Right lobe of liver (tissue), 6 donors: ENCODE data around the gene KRT6A. TPM values are rescaled to one million over a fixed set of nuclear protein-coding genes. Genes with fewer than 3 reads are reported as not detected.

ENCODE experiments used
- ATAC-seq, 4 donors: fragments of 200-7000 bp; cut with Tn5 transposase; one replicate each; pipeline ENCODE4 v1.9.1; 2020; ENCODE audit warnings: mild to moderate bottlenecking in 4 of 4, moderate library complexity in 4 of 4
- DNase-seq, 3 donors: peaks; one replicate each; pipeline ENCODE4 v3.0.0-alpha.2; 2020
- H3K27ac ChIP-seq, 3 donors: fragments of 200-600 bp; one replicate each; pipeline ENCODE4 v1.8.0; 2022
- H3K27me3 ChIP-seq, 2 donors: fragments of 200-600 bp; one replicate each; pipeline ENCODE4 v1.8.0; 2022
- H3K36me3 ChIP-seq, 4 donors: fragments of 200-600 bp; sonication (generic) in 1 of 4; one replicate each; pipeline versions ENCODE4 v1.5.1 to v1.8.0; 2017 to 2022; ENCODE audit warnings: control low read depth in 1 of 4
- H3K4me1 ChIP-seq, 4 donors: fragments of 200-600 bp; sonication (generic) in 1 of 4; one replicate each; pipeline versions ENCODE4 v1.5.1 to v1.8.0; 2017 to 2022; ENCODE audit warnings: control low read depth in 1 of 4
- H3K4me3 ChIP-seq, 3 donors: fragments of 200-600 bp; one replicate each; pipeline ENCODE4 v1.8.0; 2022
- H3K9me3 ChIP-seq, 4 donors: fragments of 200-600 bp; sonication (generic) in 1 of 4; one replicate each; pipeline versions ENCODE4 v1.5.1 to v1.8.0; 2017 to 2022; ENCODE audit warnings: control low read depth in 1 of 4
- POLR2A ChIP-seq: fragments of 450-650 bp; IDR thresholded peaks from one replicate; pipeline ENCODE4 v1.6.1; 2017; ENCODE audit warnings: antibody characterized with exemption, mild to moderate bottlenecking
- WGBS: methylation state at CpG from one replicate; pipeline ENCODE4 v1.1.6; 2018; ENCODE audit warnings: low coverage, low lambda C conversion rate; ENCODE audit not compliant: insufficient coverage; ENCODE audit errors: missing lambda C conversion rate; 5-methylcytosine and 5-hydroxymethylcytosine counted together
- intact Hi-C, 2 donors: fragments of 100-400 bp; cut with DNase I; formaldehyde crosslinking; loops; one replicate each; pipeline versions ENCODE4 v1.11.2 to v1.14.1; 2022
- total RNA-seq, 6 experiments: library from RNA; depleted of rRNA in 2 of 6; stranded (reverse); fragments of >200 nt in 2 of 6; fragmentation: NEBNext Ultra II Directional in 3 of 6; extraction: Animal tissue kit (Norgen Biotek cat#: 25700) in 3 of 6; gene quantifications; one replicate each; pipeline versions ENCODE4 v1.1.0 to v1.2.4, GENCODE V29; 2016 to 2023
- TF ChIP-seq, protein P1 (sequence below), 4 donors: fragments of 200-600 bp in 3 of 4; fragments of 450-650 bp in 1 of 4; IDR thresholded peaks; one replicate each; pipeline versions ENCODE4 v1.5.1 to v1.8.0; 2016 to 2022; ENCODE audit warnings: antibody characterized with exemption in 4 of 4, mild to moderate bottlenecking in 2 of 4
- donor health status: DM: no; HTN: yes; CAD: no.
- donor health status: DM: no; HTN: no; CAD: no.
- donor health status: DM: no; HTN: no; CAD: no.
- donor health status: DM: no; HTN: yes; CAD: no.
- donor health status: DM: no; HTN: yes; CAD: no.

The KRT6A gene
- total RNA-seq, 6 experiments from 2014 or later, result 1.2 TPM; not detected in 5

DNA sequence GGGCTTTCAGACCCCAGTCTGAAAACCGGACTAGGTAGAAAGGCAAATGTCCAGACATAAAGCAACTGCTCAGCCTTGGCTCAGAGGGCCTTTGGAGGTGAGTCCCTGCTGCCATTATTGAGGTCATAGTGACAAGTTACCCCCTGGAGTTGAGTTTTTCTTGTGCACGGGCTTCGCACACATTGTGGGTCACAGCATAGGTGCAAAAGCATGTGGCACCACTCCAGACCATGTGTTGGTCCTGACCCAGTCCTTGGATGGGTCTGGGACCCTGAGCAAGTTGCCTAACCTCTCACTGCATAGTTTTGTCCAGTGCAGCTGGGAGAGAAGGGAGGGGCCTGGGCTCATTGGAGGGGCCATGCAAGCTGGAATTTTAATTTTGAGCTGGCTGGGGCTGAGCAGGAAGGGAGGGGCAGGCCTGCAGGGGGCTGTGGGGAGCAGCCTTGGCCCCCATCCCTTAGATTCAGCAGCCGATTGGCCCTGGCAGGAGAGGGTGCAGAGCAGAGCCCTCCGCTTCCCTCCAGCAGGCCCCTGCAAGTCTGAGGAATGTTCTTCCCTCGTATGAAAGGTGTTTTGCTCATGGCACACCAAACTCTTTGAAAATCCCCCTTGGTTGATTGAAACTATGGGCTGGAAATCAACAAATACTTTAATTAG lies 31.3 kb upstream of the KRT6A start:
- Histone ChIP-seq H3K27me3 (no peaks in the 10 kb centered on the region), H3K27ac (no peak overlapping the region), H3K9me3 (no peaks in the 10 kb centered on the region), H3K4me3 (no peak overlapping the region), H3K36me3 (no peaks in the 10 kb centered on the region), H3K4me1 (no peaks in the 10 kb centered on the region)
- intact Hi-C loops, result no loop called here
- whole genome bisulfite sequencing, result 55% methylated on average over 2 of the region's 6 CpGs
- TF ChIP-seq POLR2A, result no peak
- TF ChIP-seq, protein P1, sequence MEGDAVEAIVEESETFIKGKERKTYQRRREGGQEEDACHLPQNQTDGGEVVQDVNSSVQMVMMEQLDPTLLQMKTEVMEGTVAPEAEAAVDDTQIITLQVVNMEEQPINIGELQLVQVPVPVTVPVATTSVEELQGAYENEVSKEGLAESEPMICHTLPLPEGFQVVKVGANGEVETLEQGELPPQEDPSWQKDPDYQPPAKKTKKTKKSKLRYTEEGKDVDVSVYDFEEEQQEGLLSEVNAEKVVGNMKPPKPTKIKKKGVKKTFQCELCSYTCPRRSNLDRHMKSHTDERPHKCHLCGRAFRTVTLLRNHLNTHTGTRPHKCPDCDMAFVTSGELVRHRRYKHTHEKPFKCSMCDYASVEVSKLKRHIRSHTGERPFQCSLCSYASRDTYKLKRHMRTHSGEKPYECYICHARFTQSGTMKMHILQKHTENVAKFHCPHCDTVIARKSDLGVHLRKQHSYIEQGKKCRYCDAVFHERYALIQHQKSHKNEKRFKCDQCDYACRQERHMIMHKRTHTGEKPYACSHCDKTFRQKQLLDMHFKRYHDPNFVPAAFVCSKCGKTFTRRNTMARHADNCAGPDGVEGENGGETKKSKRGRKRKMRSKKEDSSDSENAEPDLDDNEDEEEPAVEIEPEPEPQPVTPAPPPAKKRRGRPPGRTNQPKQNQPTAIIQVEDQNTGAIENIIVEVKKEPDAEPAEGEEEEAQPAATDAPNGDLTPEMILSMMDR (IDR thresholded peaks at IDR 0.05), result no peak
- DNase-seq, result peak in 1 of 3 donors; percentile 22
- no peak for ATAC-seq

DNA sequence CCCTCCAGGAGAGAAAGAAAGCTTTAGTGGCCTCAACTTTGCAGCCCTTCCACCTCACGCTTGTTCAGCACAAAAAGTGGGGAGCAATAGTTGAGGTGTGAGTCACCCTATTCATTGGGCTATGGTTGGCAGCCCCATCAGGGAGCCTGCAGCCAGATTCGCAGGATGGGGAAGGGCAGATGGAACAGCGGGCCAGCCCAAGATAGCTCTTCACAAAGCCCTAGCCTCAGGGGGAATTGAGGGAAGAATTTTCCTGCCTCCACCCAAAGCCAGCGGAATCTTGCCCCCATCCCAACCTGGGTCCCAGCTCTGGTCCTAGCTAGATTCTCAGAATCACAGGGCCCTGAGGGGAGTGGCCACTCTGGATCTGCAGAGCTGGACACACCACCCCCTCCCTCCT lies 30.8 kb upstream of the KRT6A start:
- no peak for TF ChIP-seq POLR2A
- TF ChIP-seq, protein P1 (IDR thresholded peaks at IDR 0.05), result no peak
- no peak for ATAC-seq
- no peaks in the 10 kb centered on the region for H3K27me3 ChIP-seq
- H3K4me1 ChIP-seq, result no peaks in the 10 kb centered on the region
- intact Hi-C loops, result no loop called here
- peak in 1 of 3 donors; percentile 25 for DNase-seq
- no peak overlapping the region for H3K4me3 ChIP-seq
- H3K36me3 ChIP-seq, result no peaks in the 10 kb centered on the region
- no peaks in the 10 kb centered on the region for H3K9me3 ChIP-seq
- H3K27ac ChIP-seq, result no peak overlapping the region
- 90% methylated on average over 2 of the region's 4 CpGs for WGBS

DNA sequence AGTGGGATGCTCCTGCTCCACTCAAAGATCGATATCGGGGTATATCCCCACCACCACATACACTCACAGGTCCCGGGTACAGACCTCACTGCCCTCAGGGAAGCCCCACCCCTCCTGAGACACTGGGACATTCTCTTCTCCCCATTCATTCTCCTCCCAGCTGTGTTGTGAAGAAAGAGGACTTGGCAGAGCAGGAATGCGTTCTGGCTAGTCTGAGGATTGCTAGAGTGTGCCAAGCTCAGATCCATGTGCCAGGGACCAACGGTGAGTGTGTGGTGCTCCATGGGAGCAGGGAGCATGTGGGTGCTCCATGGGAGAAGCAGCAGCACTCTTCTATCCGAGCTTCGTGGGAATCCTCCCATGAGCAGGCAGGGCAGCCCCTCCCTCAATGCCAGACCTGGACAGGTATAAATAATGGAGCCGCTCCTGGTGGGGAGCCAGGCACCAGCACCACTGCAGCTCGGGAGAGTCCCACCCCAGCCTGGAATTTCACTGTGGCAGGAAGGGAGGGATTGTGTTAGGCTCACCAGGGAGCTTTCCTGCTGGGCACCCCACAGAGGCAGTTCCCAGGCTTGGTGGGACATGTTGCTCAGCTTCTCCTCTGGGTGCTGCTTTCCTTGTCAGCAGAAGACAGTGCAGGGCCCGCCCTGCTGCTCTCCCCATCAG lies 29.4 kb upstream of the KRT6A start:
- no peak overlapping the region for H3K27ac ChIP-seq
- intact Hi-C loops, result no loop called here
- no peak for DNase-seq
- no peak for TF ChIP-seq POLR2A
- TF ChIP-seq, protein P1 (IDR thresholded peaks at IDR 0.05), result no peak
- no peak for ATAC-seq
- H3K27me3 ChIP-seq, result no peaks in the 10 kb centered on the region
- WGBS, result no CpG with 5 or more reads among the region's 10 CpGs
- H3K4me3 ChIP-seq, result no peak overlapping the region
- no peaks in the 10 kb centered on the region for H3K4me1 ChIP-seq
- H3K9me3 ChIP-seq, result no peaks in the 10 kb centered on the region
- no peaks in the 10 kb centered on the region for H3K36me3 ChIP-seq

DNA sequence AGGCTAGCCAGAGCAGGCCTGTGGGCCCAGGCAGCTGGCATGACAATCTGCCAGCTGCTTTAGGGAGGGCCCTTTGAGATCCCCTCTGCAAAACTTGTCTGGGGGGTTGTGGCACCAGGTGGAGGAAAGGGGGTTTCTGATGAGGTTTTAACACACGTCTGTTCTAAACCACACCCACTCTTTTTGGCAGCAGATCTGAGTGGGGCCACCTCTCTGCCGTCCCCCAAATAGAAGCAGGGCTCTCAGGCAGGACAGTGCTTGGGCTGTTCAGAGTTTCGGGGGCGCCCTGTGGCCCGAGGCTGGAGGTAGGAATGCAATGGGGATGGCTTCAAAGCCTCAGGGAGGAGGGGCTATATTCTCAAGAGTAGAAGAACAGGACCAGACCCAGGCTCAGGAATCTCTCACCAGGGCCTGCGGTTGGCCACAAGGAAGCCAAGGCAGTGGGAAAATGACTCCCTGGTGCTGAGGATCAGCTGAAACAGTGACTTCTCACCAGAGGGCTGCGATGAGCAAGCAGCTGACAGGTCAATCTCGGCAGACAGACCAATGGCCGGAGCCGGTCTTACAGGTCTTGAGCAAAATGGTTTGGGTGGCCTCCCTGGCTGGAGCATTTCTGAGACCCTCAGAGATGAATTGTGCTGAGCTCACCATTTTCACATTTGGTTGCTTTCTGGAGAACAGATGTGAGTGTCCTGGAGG lies 28.7 kb upstream of the KRT6A start:
- Histone ChIP-seq H3K27ac (no peak overlapping the region), H3K27me3 (no peaks in the 10 kb centered on the region)
- 79% methylated on average over 8 of the region's 10 CpGs for WGBS

More for the DNA sequence above, 28.7 kb upstream of the KRT6A start:
- H3K4me1 ChIP-seq, result no peaks in the 10 kb centered on the region
- TF ChIP-seq POLR2A, result no peak
- TF ChIP-seq, protein P1 (IDR thresholded peaks at IDR 0.05), result no peak
- no peaks in the 10 kb centered on the region for H3K9me3 ChIP-seq
- intact Hi-C loops, result no loop called here
- no peak overlapping the region for H3K4me3 ChIP-seq
- no peak for DNase-seq
- no peaks in the 10 kb centered on the region for H3K36me3 ChIP-seq
- no peak for ATAC-seq
